Activated gamma-delta T cell treated with Interleukin-2 at 50 U/mL for 16 hours (primary cell): Measurements from ENCODE around the gene BRPF3.

ENCODE experiments used
- DNase-seq: peaks from one replicate; pipeline ENCODE4 v3.0.0-alpha.2; 2020

Gene BRPF3

GRCh38 chr6:36272234-36272633, 75.7 kb downstream of the BRPF3 start:
- no peak for DNase-seq

- no peak for DNase-seq
Observed at GRCh38 chr6:36273067-36273466, 76.5 kb downstream of the BRPF3 start.

GRCh38 chr6:36273802-36274514, 77.4 kb downstream of the BRPF3 start:
- DNase-seq = no peak

- no peak for DNase-seq
Observed at GRCh38 chr6:36276581-36277536, 80.3 kb downstream of the BRPF3 start.

GRCh38 chr6:36277946-36278470, 81.5 kb downstream of the BRPF3 start:
- no peak for DNase-seq

- no peak for DNase-seq
Observed at GRCh38 chr6:36280467-36280866, 83.9 kb downstream of the BRPF3 start.

- no peak for DNase-seq
Observed at GRCh38 chr6:36280983-36281382, 84.4 kb downstream of the BRPF3 start.
